ENCODE data around the gene LTB.
"Not testable (repeated sequence)": the region's sequence is repeated elsewhere in the genome, so short reads cannot be mapped to it uniquely, and the experiment has no call there.

LTB gene

DNA sequence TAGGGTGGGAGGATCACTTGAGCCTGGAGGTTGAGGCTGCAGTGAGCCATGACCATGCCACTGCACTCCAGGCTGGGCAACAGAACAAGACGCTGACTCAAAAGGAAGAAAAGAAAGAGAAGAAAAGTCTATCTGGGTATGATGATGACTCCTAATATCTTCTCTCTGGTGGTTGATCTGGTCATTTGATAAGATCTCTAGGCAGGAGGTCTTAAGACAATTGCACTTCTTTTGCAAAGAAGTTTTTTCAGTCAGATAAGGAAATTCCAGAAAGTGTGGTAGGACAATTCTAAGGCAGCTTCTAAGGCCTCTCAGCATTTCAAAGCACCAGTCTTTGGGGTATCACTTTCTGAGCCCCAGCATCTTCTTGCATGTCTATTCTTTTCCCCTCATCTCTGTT, 25.1 kb upstream of the LTB start:
- no peak for DNase-seq

GRCh38 chr6:31597006-31597405, 14.8 kb upstream of the LTB start:
- no peak for DNase-seq

- DNase-seq = no peak
These were observed 10.2 kb upstream of the LTB start for GRCh38 chr6:31592396-31592771.

- DNase-seq = not testable (repeated sequence)
These were observed 8.5 kb upstream of the LTB start for GRCh38 chr6:31590691-31591090.

- no peak for DNase-seq
These were observed 6.8 kb upstream of the LTB start for GRCh38 chr6:31588871-31589650.

DNA sequence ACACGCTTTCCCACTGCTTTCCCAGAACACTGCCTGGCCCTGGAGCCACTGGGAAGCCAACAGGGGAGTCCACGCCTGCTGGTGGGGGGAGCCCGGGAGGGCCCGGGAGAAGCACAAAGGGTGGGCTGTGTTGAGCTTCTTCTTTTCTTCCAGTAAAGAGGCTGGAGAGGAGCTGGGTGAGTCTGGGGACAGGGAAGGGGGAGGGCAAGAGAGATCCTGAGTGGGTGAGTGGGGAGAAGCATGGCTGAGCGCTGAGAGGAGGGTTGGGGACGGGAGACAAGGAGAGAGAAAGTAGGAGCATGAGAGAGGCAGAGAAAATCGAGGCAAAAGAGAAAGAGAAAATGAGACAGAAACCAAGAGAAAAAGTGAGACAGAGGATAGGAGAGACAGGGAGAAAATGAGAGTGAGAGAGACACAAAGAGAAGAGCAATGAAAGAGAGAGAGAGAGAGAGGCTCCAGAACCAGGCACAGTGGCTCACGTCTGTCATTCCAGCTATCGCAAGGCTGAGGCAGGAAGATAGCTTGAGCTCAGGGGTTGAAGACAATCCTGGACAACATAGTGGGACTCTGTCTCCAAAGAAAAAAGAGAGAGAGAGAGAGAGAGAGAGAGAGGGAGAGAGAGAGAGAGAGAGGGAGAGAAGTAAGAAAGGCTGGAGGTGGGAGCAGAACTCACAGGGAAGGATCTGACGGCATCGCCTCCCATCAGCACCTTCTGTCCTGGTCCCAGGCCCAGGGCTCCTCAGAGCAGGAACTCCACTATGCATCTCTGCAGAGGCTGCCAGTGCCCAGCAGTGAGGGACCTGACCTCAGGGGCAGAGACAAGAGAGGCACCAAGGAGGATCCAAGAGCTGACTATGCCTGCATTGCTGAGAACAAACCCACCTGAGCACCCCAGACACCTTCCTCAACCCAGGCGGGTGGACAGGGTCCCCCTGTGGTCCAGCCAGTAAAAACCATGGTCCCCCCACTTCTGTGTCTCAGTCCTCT, 5.9 kb upstream of the LTB start:
- no peak for DNase-seq

GRCh38 chr6:31586599-31587281, 4.5 kb upstream of the LTB start:
- no peak for DNase-seq

GRCh38 chr6:31586008-31586407, 3.8 kb upstream of the LTB start, which contains the start of gene LST1:
TSS of gene LST1 (plus strand) at chr6:31586277. CDS start at chr6:31587300, 1,023 bp downstream.
- no peak for DNase-seq

DNA sequence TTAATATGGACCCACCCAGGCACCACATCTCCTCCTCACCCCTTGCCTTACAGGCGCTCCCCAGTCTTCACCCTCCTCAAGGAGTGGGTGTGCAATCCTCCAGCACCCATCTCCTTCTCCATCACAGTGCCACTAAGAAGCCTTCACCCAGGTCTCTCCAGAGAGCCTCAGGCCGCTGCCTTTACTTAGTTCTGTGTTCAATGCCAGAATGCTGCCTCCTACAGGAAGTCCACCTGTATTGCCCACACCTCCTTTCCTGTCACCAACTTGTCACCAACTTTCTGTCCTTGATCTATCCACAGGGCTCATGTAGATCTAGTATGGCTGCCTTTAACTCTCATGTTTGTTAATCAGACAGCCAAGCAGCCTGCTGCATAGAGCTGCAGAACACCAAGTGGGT, 3.3 kb upstream of the LTB start:
- DNase-seq = no peak

GRCh38 chr6:31581434-31582229, 592 bp downstream of the LTB start:
- DNase-seq = no peak

DNA sequence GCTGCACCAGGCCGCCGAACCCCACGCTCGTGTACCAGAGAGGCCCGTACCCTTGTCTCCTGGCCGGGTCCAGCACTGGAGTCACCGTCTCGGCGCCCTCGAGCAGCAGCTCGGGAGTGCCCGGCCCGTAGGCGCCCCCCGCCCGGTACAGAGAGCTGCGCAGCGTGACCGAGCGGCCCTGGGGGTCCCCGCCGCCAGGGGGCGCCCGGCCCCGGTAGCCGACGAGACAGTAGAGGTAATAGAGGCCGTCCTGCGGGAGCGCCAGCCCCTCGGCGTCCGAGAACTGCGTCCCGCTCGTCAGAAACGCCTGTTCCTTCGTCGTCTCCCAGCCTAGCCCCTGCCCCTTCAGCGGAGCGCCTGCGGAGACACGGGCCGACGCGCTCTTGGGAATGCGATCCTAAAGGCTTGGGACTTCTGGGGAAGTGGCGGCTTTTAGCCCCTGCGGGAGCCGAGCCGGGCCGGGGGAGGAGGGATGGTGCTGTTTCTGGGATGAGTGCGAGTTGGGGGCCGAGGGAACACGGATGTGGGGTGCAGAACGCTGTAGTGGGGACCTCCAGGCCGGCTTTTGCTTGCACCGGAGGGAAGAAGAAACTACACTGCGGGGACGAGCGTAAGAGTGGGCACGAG, 1.3 kb downstream of the LTB start:
- peak; percentile 85 for DNase-seq

GRCh38 chr6:31580438-31580740, 1.8 kb downstream of the LTB start:
- no peak for DNase-seq

GRCh38 chr6:31579546-31580437, 2.4 kb downstream of the LTB start:
- no peak for DNase-seq

DNA sequence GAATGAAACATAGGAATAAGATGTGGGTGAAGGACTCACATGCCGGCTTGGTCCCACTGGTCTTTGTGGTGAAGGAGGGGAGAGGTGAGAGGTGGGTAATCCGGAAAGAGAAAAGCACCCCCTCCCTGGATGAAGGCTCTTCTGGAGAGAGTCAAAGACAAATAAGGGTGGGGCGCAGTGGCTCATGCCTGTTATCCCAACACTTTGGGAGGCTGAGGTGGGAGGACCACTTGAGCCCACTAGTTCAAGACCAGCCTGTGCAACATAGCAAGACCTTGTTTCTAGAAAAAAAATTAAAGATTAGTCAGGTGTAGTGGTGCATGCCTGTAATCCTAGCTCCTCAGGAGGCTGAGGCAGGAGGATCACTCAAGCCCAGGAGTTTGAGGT, 3.1 kb downstream of the LTB start:
- DNase-seq = no peak

DNA sequence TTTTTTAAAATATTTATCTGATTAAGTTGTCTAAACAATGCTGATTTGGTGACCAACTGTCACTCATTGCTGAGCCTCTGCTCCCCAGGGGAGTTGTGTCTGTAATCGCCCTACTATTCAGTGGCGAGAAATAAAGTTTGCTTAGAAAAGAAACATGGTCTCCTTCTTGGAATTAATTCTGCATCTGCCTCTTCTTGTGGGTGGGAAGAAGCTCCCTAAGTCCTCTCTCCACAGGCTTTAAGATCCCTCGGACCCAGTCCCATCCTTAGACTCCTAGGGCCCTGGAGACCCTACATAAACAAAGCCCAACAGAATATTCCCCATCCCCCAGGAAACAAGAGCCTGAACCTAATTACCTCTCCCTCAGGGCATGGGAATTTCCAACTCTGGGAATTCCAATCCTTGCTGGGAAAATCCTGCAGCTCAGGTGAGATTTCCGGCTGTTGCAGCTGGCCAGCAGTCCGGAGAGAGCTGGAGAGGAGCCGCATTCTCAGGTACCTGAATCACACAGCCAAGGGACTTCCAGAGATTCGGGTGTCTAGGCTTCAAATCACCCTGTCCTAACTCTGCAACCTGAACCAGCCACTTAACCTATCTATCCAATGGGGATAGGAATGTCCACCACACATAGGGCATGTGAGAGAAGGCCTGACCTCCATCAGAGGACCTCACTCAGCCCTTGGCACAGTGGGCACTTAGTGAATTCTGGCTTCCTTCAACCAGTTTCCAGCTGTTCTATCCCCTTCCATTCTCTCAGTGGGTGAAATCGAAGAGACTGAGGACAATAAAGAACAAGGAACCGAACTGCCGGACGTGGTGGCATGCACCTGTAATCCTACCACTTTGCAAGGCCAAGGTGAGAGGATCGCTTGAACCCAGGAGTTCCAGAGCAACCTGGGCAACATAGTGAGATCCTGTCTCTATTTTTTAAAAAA, 3.8 kb downstream of the LTB start:
- DNase-seq = no peak

GRCh38 chr6:31577579-31577966, 4.7 kb downstream of the LTB start:
- no peak for DNase-seq

GRCh38 chr6:31576897-31577578, 5.2 kb downstream of the LTB start:
- DNase-seq = no peak

DNA sequence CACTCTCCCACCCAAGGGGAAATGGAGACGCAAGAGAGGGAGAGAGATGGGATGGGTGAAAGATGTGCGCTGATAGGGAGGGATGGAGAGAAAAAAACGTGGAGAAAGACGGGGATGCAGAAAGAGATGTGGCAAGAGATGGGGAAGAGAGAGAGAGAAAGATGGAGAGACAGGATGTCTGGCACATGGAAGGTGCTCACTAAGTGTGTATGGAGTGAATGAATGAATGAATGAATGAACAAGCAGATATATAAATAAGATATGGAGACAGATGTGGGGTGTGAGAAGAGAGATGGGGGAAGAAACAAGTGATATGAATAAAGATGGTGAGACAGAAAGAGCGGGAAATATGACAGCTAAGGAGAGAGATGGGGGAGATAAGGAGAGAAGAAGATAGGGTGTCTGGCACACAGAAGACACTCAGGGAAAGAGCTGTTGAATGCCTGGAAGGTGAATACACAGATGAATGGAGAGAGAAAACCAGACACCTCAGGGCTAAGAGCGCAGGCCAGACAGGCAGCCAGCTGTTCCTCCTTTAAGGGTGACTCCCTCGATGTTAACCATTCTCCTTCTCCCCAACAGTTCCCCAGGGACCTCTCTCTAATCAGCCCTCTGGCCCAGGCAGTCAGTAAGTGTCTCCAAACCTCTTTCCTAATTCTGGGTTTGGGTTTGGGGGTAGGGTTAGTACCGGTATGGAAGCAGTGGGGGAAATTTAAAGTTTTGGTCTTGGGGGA, 6.1 kb downstream of the LTB start:
- no peak for DNase-seq

Data from effector CD4-positive, alpha-beta T cell (primary cell).